Measurements from ENCODE around the gene TDRD7. TPM values are rescaled to one million over a fixed set of nuclear protein-coding genes. Genes with fewer than 3 reads are reported as not detected.

The TDRD7 gene
- total and polyA plus RNA-seq, 2 experiments from 2014 or later: 10.4 to 18.2 TPM

GRCh38 chr9:97525451-97525850, 113.6 kb downstream of the TDRD7 start:
- Histone ChIP-seq H3K36me3 (replicated peaks; ENCODE audit: insufficient read depth, low read depth) (no peaks in the 10 kb centered on the region), H3K27ac (no peak overlapping the region), H3K9me2 (replicated peaks; ENCODE audit: insufficient read depth) (no peaks in the 10 kb centered on the region), H3K79me2 (no peaks in the 10 kb centered on the region), H2AFZ (no peak overlapping the region), H3K9me3 (ENCODE audit: low read depth) (no peaks in the 10 kb centered on the region), H3K27me3 (no peaks in the 10 kb centered on the region), H3K4me3 (no peak overlapping the region), H3K4me1 (ENCODE audit: insufficient read depth) (no peaks in the 10 kb centered on the region), H3K4me2 (no peak overlapping the region), H4K20me1 (ENCODE audit: insufficient read depth, poor library complexity, severe bottlenecking) (no peaks in the 10 kb centered on the region)
- no peak for DNase-seq (ENCODE audit: low spot score)
- TF ChIP-seq EZH2 (IDR thresholded peaks at IDR 0.05; ENCODE audit: borderline replicate concordance) (no peak), CTCF (IDR thresholded peaks at IDR 0.05; ENCODE audit: poor library complexity) (no peak), EZH2phosphoT487 (IDR thresholded peaks at IDR 0.05; ENCODE audit: low read depth, severe bottlenecking, unreplicated experiment) (no peak)
- 64% methylated on average over 2 of the region's 2 CpGs for WGBS (ENCODE audit: low lambda C conversion rate, missing lambda C conversion rate)

- Histone ChIP-seq H3K27me3 (no peaks in the 10 kb centered on the region), H2AFZ (no peak overlapping the region), H4K20me1 (ENCODE audit: insufficient read depth, poor library complexity, severe bottlenecking) (no peaks in the 10 kb centered on the region), H3K4me2 (no peak overlapping the region), H3K27ac (no peak overlapping the region), H3K36me3 (replicated peaks; ENCODE audit: insufficient read depth, low read depth) (no peaks in the 10 kb centered on the region), H3K9me2 (replicated peaks; ENCODE audit: insufficient read depth) (no peaks in the 10 kb centered on the region), H3K4me1 (ENCODE audit: insufficient read depth) (no peaks in the 10 kb centered on the region), H3K9me3 (ENCODE audit: low read depth) (no peaks in the 10 kb centered on the region), H3K79me2 (no peaks in the 10 kb centered on the region), H3K4me3 (no peak overlapping the region)
- TF ChIP-seq EZH2 (IDR thresholded peaks at IDR 0.05; ENCODE audit: borderline replicate concordance): no peak
- no peak for DNase-seq (ENCODE audit: low spot score)
- WGBS (ENCODE audit: low lambda C conversion rate, missing lambda C conversion rate): 88% methylated on average over 7 of the region's 7 CpGs
These were observed 115.1 kb downstream of the TDRD7 start for GRCh38 chr9:97526895-97527575.

GRCh38 chr9:97527626-97528528, 116.0 kb downstream of the TDRD7 start:
- H3K79me2 ChIP-seq: no peaks in the 10 kb centered on the region
- no peak overlapping the region for H3K4me2 ChIP-seq
- no peaks in the 10 kb centered on the region for H3K27me3 ChIP-seq
- H3K4me1 ChIP-seq (ENCODE audit: insufficient read depth): no peaks in the 10 kb centered on the region
- no peak for DNase-seq (ENCODE audit: low spot score)
- no peaks in the 10 kb centered on the region for H4K20me1 ChIP-seq (ENCODE audit: insufficient read depth, poor library complexity, severe bottlenecking)
- WGBS (ENCODE audit: low lambda C conversion rate, missing lambda C conversion rate): 77% methylated on average over 18 of the region's 18 CpGs
- no peak overlapping the region for H3K4me3 ChIP-seq
- H3K36me3 ChIP-seq (replicated peaks; ENCODE audit: insufficient read depth, low read depth): no peaks in the 10 kb centered on the region
- H3K9me3 ChIP-seq (ENCODE audit: low read depth): no peaks in the 10 kb centered on the region
- TF ChIP-seq EZH2 (IDR thresholded peaks at IDR 0.05; ENCODE audit: borderline replicate concordance) (no peak), CTCF (IDR thresholded peaks at IDR 0.05; ENCODE audit: poor library complexity) (no peak), EZH2phosphoT487 (IDR thresholded peaks at IDR 0.05; ENCODE audit: low read depth, severe bottlenecking, unreplicated experiment) (no peak)
- H2AFZ ChIP-seq: no peak overlapping the region
- H3K9me2 ChIP-seq (replicated peaks; ENCODE audit: insufficient read depth): no peaks in the 10 kb centered on the region
- H3K27ac ChIP-seq: no peak overlapping the region

Measured in hepatocyte (in vitro differentiated cells).